Measurements from ENCODE around the gene IQCC.

DNA sequence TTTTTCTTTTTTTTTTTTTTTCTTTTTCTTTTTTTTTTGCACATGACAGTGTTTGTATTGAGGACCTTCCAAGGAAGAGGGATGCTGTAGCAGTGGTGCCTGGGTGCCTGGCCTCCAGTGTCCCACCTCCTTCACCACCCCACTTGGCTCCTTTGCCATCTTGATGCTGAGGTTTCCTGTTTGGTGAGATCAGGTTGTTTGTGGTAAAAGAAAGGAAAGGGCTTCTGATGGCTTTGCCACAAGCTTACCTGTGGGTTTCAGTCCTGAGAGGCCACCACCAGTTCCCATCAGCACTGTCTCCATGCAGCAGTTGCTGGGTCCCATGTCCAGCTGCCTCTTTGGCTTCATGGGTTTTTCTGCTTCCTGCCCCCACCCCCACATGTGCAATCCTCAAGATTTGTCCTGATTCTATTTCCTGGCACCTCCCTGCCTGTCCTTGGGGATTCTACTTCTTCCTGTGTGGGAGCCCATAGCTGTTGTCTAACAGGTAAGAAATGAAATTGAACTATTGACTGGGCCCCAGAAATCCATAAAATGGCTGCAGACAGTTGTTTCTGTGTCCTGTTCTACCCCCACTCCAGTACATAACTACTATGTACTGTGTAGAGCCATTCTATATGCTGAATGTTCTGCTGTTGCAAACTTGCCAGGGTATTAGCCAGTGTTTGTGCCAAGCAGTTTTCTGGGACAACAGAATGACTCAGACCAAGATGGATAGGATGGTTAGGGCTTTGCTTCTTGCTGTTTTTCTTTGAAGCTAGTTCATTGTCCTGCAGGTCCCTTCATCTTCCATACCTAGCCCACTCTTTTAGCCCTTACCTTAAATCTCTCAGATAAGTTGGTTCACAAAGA lies 9.3 kb upstream of the IQCC start:
- TF ChIP-seq CTCF (conservative IDR thresholded peaks at IDR 0.05 in 1 of 2, IDR thresholded peaks at IDR 0.05 in 1 of 2; ENCODE audit: low read depth in 1 of 2, low read length in 2 of 2) (no peak), EZH2 (IDR thresholded peaks at IDR 0.05; ENCODE audit: low read length, missing control alignments) (no peak)

Data from fibroblast of lung (primary cell).